ENCODE data around the gene NCKAP5.

DNA sequence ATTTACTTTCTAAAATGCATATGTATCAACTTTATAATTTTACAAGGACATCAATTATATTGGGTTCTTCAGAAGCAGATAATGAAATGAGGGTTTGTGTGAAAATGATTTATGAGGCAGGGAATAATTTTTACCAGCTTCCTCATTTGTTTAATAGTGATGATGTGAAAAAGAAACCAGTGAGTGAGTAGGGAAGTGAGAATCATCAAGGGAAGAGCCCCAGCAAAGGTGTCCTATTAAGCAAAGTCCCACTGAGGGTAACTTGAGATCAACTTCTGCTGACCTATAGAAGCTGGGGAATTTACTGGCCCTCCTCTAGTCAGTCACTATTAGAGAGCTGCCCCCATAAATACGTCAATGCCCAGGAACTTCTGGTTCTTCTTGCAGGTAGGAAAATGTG is 631.5 kb downstream of the NCKAP5 start:
- TF ChIP-seq, protein P1, sequence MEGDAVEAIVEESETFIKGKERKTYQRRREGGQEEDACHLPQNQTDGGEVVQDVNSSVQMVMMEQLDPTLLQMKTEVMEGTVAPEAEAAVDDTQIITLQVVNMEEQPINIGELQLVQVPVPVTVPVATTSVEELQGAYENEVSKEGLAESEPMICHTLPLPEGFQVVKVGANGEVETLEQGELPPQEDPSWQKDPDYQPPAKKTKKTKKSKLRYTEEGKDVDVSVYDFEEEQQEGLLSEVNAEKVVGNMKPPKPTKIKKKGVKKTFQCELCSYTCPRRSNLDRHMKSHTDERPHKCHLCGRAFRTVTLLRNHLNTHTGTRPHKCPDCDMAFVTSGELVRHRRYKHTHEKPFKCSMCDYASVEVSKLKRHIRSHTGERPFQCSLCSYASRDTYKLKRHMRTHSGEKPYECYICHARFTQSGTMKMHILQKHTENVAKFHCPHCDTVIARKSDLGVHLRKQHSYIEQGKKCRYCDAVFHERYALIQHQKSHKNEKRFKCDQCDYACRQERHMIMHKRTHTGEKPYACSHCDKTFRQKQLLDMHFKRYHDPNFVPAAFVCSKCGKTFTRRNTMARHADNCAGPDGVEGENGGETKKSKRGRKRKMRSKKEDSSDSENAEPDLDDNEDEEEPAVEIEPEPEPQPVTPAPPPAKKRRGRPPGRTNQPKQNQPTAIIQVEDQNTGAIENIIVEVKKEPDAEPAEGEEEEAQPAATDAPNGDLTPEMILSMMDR (IDR thresholded peaks at IDR 0.05; ENCODE audit: poor library complexity), result no peak
- TF ChIP-seq EZH2 (IDR thresholded peaks at IDR 0.05; ENCODE audit: borderline replicate concordance), result no peak
